Fibroblast of lung (primary cell): Measurements from ENCODE around the gene SLC4A5. TPM values are rescaled to one million over a fixed set of nuclear protein-coding genes. Genes with fewer than 3 reads are reported as not detected.

Experiments used
- DNase-seq, 2 donors: peaks; one replicate each; pipeline versions ENCODE4 v3.0.0 to v3.0.0-alpha.2; 2010; ENCODE audit warnings: low read depth in 2 of 2
- H2AFZ ChIP-seq: 2 replicates; pipeline ENCODE4 v1.5.1; 2012; ENCODE audit warnings: low read length, control low read depth, inconsistent platforms
- H3K27ac ChIP-seq: 2 replicates; pipeline ENCODE4 v1.5.1; 2011; ENCODE audit warnings: low read length, control low read depth; ENCODE audit not compliant: insufficient read depth
- H3K27me3 ChIP-seq: 2 replicates; pipeline ENCODE4 v1.5.1; 2011; ENCODE audit warnings: mild to moderate bottlenecking, low read length; ENCODE audit not compliant: control insufficient read depth, insufficient read depth
- H3K36me3 ChIP-seq: 2 replicates; pipeline ENCODE4 v1.5.1; 2011; ENCODE audit warnings: low read length; ENCODE audit not compliant: control insufficient read depth, insufficient read depth
- H3K4me1 ChIP-seq: 2 replicates; pipeline ENCODE4 v1.5.1; 2011; ENCODE audit warnings: low read length; ENCODE audit not compliant: control insufficient read depth, insufficient read depth; ENCODE audit errors: extremely low read depth
- H3K4me2 ChIP-seq: 2 replicates; pipeline ENCODE4 v1.5.1; 2011; ENCODE audit warnings: low read length, control low read depth; ENCODE audit not compliant: insufficient read depth; ENCODE audit errors: extremely low read depth
- H3K4me3 ChIP-seq, 4 experiments: fragments of 200-600 bp in 1 of 4; sonication (generic) in 1 of 4; replicated peaks in 1 of 4; 2 replicates each; pipeline ENCODE4 v1.5.1; 2011 to 2016; ENCODE audit warnings: low read length in 4 of 4, low read depth in 3 of 4, mild to moderate bottlenecking in 3 of 4, control low read depth in 2 of 4, inconsistent platforms in 1 of 4, mixed read lengths in 1 of 4; ENCODE audit not compliant: insufficient read depth in 1 of 4; ENCODE audit errors: control extremely low read depth in 1 of 4
- H3K79me2 ChIP-seq: 2 replicates; pipeline ENCODE4 v1.5.1; 2012; ENCODE audit warnings: mild to moderate bottlenecking, low read length, inconsistent platforms; ENCODE audit not compliant: control insufficient read depth, insufficient read depth
- H3K9ac ChIP-seq: 2 replicates; pipeline ENCODE4 v1.5.1; 2011; ENCODE audit warnings: mild to moderate bottlenecking, low read length, control low read depth; ENCODE audit not compliant: insufficient read depth
- H3K9me3 ChIP-seq: 2 replicates; pipeline ENCODE4 v1.5.1; 2012; ENCODE audit warnings: low read depth, low read length; ENCODE audit not compliant: control insufficient read depth, insufficient read depth
- H4K20me1 ChIP-seq: 2 replicates; pipeline ENCODE4 v1.5.1; 2011; ENCODE audit warnings: low read length; ENCODE audit not compliant: control insufficient read depth, insufficient read depth; ENCODE audit errors: extremely low read depth
- CTCF ChIP-seq, 2 donors: IDR thresholded peaks in 1 of 2; conservative IDR thresholded peaks in 1 of 2; 1 replicate in 1 of 2; 2 replicates in 1 of 2; pipeline ENCODE4 v1.5.1; 2011 to 2012; ENCODE audit warnings: low read length in 2 of 2, control low read depth in 1 of 2, inconsistent platforms in 1 of 2, low read depth in 1 of 2, mild to moderate bottlenecking in 1 of 2
- EZH2 ChIP-seq: IDR thresholded peaks from 2 replicates; pipeline ENCODE4 v1.5.1; 2012; ENCODE audit warnings: low read length, control low read depth, mild to moderate bottlenecking; ENCODE audit errors: missing control alignments
- polyA plus RNA-seq, 2 donors: library from polyadenylated mRNA; depleted of rRNA in 1 of 2; stranded (reverse) in 1 of 2; unstranded in 1 of 2; fragments of >200 nt; gene quantifications; 2 replicates each; pipeline ENCODE4 v1.2.1, GENCODE V29; 2011 to 2012; ENCODE audit warnings: missing spikeins in 1 of 2
- total RNA-seq: library from RNA; depleted of rRNA; stranded (reverse); fragments of >200 nt; gene quantifications from 2 replicates; pipeline ENCODE4 v1.2.1, GENCODE V29; 2014

The SLC4A5 gene
- total and polyA plus RNA-seq, 2 donors (not counting 1 experiment from before 2014, with no cell fraction given): 0.12 to 0.17 TPM

- H3K4me2 ChIP-seq: no peak overlapping the region
- no peak overlapping the region for H3K4me3 ChIP-seq
- H3K4me1 ChIP-seq: no peaks in the 10 kb centered on the region
- no peaks in the 10 kb centered on the region for H3K9me3 ChIP-seq
- H2AFZ ChIP-seq: no peak overlapping the region
- no peak for TF ChIP-seq CTCF (conservative IDR thresholded peaks at IDR 0.05 in 1 of 2, IDR thresholded peaks at IDR 0.05 in 1 of 2; ENCODE audit: low read depth in 1 of 2, low read length in 2 of 2)
- no peak for TF ChIP-seq EZH2
- no peak overlapping the region for H3K27ac ChIP-seq
- H3K27me3 ChIP-seq: no peaks in the 10 kb centered on the region
- no peaks in the 10 kb centered on the region for H3K36me3 ChIP-seq
- no peaks in the 10 kb centered on the region for H3K79me2 ChIP-seq
- DNase-seq: no peak
- no peak overlapping the region for H3K9ac ChIP-seq
- no peaks in the 10 kb centered on the region for H4K20me1 ChIP-seq
Observed at GRCh38 chr2:74321737-74322136, 21.5 kb downstream of the SLC4A5 start.

GRCh38 chr2:74317701-74318100 is 25.5 kb downstream of the SLC4A5 start:
- no peak for DNase-seq
- Histone ChIP-seq H3K9ac (no peak overlapping the region), H3K4me2 (no peak overlapping the region), H3K27me3 (no peaks in the 10 kb centered on the region), H2AFZ (no peak overlapping the region), H4K20me1 (no peaks in the 10 kb centered on the region), H3K4me3 (no peak overlapping the region), H3K36me3 (no peaks in the 10 kb centered on the region), H3K4me1 (no peaks in the 10 kb centered on the region), H3K27ac (no peak overlapping the region), H3K79me2 (no peaks in the 10 kb centered on the region), H3K9me3 (no peaks in the 10 kb centered on the region)
- no peak for TF ChIP-seq CTCF (conservative IDR thresholded peaks at IDR 0.05 in 1 of 2, IDR thresholded peaks at IDR 0.05 in 1 of 2; ENCODE audit: low read depth in 1 of 2, low read length in 2 of 2)
- no peak for TF ChIP-seq EZH2

- Histone ChIP-seq H3K9me3 (no peaks in the 10 kb centered on the region), H3K4me2 (no peak overlapping the region), H2AFZ (no peak overlapping the region), H3K36me3 (no peaks in the 10 kb centered on the region), H3K4me3 (no peak overlapping the region), H3K9ac (no peak overlapping the region), H3K79me2 (no peaks in the 10 kb centered on the region), H4K20me1 (no peaks in the 10 kb centered on the region), H3K4me1 (no peaks in the 10 kb centered on the region), H3K27ac (no peak overlapping the region), H3K27me3 (no peaks in the 10 kb centered on the region)
- DNase-seq: no peak
- TF ChIP-seq CTCF (conservative IDR thresholded peaks at IDR 0.05 in 1 of 2, IDR thresholded peaks at IDR 0.05 in 1 of 2; ENCODE audit: low read depth in 1 of 2, low read length in 2 of 2): no peak
- TF ChIP-seq EZH2: no peak
Observed at GRCh38 chr2:74316627-74317295, 26.5 kb downstream of the SLC4A5 start.
